H1 (cell line): Measurements from ENCODE around the gene SYNPR. TPM values are rescaled to one million over a fixed set of nuclear protein-coding genes. Genes with fewer than 3 reads are reported as not detected.

Source experiments
- BACH1 ChIP-seq: IDR thresholded peaks from 2 replicates; pipeline ENCODE4 v1.6.1; 2012; ENCODE audit warnings: low read length, improper control_type of control experiment
- CEBPB ChIP-seq: IDR thresholded peaks from 2 replicates; pipeline ENCODE4 v1.6.1; 2012; ENCODE audit warnings: low read depth, low read length
- HDAC2 ChIP-seq, 2 experiments: fragments of 300-600 bp in 1 of 2; sonication (generic) in 1 of 2; IDR thresholded peaks; 2 replicates each; pipeline ENCODE4 v1.6.1; 2011 to 2012; ENCODE audit warnings: low read depth in 2 of 2, low read length in 2 of 2, mild to moderate bottlenecking in 2 of 2, moderate library complexity in 2 of 2, borderline replicate concordance in 1 of 2, inconsistent platforms in 1 of 2
- MAFK ChIP-seq: IDR thresholded peaks from 2 replicates; pipeline ENCODE4 v1.6.1; 2012; ENCODE audit warnings: low read depth, mild to moderate bottlenecking, improper control_type of control experiment, low read length
- SIN3A ChIP-seq, 2 experiments: IDR thresholded peaks in 1 of 2; conservative IDR thresholded peaks in 1 of 2; 2 replicates each; pipeline ENCODE4 v1.6.1; 2011 to 2012; ENCODE audit warnings: low read length in 2 of 2, improper control_type of control experiment in 1 of 2, low read depth in 1 of 2, mild to moderate bottlenecking in 1 of 2
- polyA plus RNA-seq, 7 experiments: library from polyadenylated mRNA; depleted of rRNA in 3 of 7; stranded (reverse) in 5 of 7; unstranded in 2 of 7; fragments of >200 nt in 5 of 7; fragments of 200-250 nt in 2 of 7; gene quantifications; 1 replicate in 5 of 7; 2 replicates in 1 of 7; 4 replicates in 1 of 7; pipeline versions ENCODE4 v1.2.1 to v1.2.3, GENCODE V29; 2011 to 2013; ENCODE audit warnings: missing spikeins in 2 of 7, mixed read lengths in 2 of 7
- total RNA-seq: library from RNA; stranded (reverse); fragmentation: NEBNext Ultra II Directional; extraction: Animal tissue kit (Norgen Biotek cat#: 25700); gene quantifications from 2 replicates; pipeline ENCODE4 v1.2.1, GENCODE V29; 2021
- TF ChIP-seq, protein P1 (sequence below): fragments of 300-600 bp; sonication (generic); IDR thresholded peaks from 2 replicates; pipeline ENCODE4 v1.7.1; 2012; ENCODE audit warnings: low read length, moderate library complexity, mild to moderate bottlenecking, inconsistent platforms; ENCODE audit not compliant: insufficient replicate concordance

The SYNPR gene
- total and polyA plus RNA-seq, 2 of the 8 experiments (the other 6 are each of a cell fraction or from before 2014, with no cell fraction given) = 0.39 to 0.99 TPM

DNA sequence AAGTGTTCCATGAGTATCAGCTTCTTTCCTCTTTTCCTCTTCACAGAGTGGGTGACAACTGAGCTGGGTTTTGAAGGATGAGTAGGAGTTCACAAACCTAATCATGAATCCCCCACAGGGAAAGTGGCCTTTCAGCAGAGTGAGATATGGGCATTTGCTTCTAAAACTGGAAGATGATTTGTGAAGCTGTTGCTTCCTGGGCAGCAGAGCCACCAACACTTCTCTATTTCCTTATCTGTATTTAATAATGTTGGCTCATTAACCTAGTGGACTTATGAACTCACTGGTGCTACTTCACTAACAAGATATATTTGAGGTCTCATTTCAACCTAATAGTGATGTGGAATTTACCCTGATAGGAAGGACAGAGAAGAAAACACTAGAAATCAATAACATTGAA lies 152.8 kb downstream of the SYNPR start (continued):
- TF ChIP-seq, protein P1, sequence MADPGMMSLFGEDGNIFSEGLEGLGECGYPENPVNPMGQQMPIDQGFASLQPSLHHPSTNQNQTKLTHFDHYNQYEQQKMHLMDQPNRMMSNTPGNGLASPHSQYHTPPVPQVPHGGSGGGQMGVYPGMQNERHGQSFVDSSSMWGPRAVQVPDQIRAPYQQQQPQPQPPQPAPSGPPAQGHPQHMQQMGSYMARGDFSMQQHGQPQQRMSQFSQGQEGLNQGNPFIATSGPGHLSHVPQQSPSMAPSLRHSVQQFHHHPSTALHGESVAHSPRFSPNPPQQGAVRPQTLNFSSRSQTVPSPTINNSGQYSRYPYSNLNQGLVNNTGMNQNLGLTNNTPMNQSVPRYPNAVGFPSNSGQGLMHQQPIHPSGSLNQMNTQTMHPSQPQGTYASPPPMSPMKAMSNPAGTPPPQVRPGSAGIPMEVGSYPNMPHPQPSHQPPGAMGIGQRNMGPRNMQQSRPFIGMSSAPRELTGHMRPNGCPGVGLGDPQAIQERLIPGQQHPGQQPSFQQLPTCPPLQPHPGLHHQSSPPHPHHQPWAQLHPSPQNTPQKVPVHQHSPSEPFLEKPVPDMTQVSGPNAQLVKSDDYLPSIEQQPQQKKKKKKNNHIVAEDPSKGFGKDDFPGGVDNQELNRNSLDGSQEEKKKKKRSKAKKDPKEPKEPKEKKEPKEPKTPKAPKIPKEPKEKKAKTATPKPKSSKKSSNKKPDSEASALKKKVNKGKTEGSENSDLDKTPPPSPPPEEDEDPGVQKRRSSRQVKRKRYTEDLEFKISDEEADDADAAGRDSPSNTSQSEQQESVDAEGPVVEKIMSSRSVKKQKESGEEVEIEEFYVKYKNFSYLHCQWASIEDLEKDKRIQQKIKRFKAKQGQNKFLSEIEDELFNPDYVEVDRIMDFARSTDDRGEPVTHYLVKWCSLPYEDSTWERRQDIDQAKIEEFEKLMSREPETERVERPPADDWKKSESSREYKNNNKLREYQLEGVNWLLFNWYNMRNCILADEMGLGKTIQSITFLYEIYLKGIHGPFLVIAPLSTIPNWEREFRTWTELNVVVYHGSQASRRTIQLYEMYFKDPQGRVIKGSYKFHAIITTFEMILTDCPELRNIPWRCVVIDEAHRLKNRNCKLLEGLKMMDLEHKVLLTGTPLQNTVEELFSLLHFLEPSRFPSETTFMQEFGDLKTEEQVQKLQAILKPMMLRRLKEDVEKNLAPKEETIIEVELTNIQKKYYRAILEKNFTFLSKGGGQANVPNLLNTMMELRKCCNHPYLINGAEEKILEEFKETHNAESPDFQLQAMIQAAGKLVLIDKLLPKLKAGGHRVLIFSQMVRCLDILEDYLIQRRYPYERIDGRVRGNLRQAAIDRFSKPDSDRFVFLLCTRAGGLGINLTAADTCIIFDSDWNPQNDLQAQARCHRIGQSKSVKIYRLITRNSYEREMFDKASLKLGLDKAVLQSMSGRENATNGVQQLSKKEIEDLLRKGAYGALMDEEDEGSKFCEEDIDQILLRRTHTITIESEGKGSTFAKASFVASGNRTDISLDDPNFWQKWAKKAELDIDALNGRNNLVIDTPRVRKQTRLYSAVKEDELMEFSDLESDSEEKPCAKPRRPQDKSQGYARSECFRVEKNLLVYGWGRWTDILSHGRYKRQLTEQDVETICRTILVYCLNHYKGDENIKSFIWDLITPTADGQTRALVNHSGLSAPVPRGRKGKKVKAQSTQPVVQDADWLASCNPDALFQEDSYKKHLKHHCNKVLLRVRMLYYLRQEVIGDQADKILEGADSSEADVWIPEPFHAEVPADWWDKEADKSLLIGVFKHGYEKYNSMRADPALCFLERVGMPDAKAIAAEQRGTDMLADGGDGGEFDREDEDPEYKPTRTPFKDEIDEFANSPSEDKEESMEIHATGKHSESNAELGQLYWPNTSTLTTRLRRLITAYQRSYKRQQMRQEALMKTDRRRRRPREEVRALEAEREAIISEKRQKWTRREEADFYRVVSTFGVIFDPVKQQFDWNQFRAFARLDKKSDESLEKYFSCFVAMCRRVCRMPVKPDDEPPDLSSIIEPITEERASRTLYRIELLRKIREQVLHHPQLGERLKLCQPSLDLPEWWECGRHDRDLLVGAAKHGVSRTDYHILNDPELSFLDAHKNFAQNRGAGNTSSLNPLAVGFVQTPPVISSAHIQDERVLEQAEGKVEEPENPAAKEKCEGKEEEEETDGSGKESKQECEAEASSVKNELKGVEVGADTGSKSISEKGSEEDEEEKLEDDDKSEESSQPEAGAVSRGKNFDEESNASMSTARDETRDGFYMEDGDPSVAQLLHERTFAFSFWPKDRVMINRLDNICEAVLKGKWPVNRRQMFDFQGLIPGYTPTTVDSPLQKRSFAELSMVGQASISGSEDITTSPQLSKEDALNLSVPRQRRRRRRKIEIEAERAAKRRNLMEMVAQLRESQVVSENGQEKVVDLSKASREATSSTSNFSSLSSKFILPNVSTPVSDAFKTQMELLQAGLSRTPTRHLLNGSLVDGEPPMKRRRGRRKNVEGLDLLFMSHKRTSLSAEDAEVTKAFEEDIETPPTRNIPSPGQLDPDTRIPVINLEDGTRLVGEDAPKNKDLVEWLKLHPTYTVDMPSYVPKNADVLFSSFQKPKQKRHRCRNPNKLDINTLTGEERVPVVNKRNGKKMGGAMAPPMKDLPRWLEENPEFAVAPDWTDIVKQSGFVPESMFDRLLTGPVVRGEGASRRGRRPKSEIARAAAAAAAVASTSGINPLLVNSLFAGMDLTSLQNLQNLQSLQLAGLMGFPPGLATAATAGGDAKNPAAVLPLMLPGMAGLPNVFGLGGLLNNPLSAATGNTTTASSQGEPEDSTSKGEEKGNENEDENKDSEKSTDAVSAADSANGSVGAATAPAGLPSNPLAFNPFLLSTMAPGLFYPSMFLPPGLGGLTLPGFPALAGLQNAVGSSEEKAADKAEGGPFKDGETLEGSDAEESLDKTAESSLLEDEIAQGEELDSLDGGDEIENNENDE = no peak
- TF ChIP-seq MAFK (no peak), HDAC2 (IDR thresholded peaks at IDR 0.05; ENCODE audit: borderline replicate concordance in 1 of 2, low read depth in 2 of 2, low read length in 2 of 2) (no peak), SIN3A (conservative IDR thresholded peaks at IDR 0.05 in 1 of 2, IDR thresholded peaks at IDR 0.05 in 1 of 2; ENCODE audit: low read depth in 1 of 2, low read length in 2 of 2) (no peak), BACH1 (no peak), CEBPB (no peak)
- TF ChIP-seq, all 59 proteins: peak for 0
